ENCODE results near the gene CAMK1D. TPM values are rescaled to one million over a fixed set of nuclear protein-coding genes. Genes with fewer than 3 reads are reported as not detected.
A peak's percentile ranks its signal among the peaks of the same experiment; 100 is the strongest.

Gene CAMK1D
- polyA plus RNA-seq, 10 donors: 3.3 to 8.2 (median 5.1) TPM

GRCh38 chr10:12592967-12593366 is 243.6 kb downstream of the CAMK1D start:
- DNase-seq: no peak

- DNase-seq: no peak
Measured at GRCh38 chr10:12594448-12594944, 245.1 kb downstream of the CAMK1D start.

GRCh38 chr10:12595936-12596576 is 246.7 kb downstream of the CAMK1D start:
- DNase-seq: no peak

DNA sequence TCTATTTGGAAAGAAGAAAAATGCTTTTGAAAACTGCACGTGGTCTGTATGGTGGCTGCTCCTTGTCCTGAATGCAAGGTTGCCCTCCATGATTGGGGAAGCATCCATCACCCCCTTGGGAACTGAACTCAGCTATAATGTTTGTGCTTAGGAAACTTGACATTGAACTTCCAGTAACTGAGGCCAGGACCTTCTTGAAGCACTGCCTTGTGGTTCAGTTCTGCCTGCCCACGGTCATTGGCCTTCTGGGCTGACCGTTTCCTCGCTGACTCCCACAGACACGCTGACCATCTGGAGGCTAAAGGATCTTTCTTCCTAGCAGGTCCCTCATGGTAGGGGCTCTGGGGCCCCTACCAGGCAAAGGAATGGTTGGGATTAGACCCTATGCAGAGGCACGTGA is 247.8 kb downstream of the CAMK1D start:
- no peak for DNase-seq

DNA sequence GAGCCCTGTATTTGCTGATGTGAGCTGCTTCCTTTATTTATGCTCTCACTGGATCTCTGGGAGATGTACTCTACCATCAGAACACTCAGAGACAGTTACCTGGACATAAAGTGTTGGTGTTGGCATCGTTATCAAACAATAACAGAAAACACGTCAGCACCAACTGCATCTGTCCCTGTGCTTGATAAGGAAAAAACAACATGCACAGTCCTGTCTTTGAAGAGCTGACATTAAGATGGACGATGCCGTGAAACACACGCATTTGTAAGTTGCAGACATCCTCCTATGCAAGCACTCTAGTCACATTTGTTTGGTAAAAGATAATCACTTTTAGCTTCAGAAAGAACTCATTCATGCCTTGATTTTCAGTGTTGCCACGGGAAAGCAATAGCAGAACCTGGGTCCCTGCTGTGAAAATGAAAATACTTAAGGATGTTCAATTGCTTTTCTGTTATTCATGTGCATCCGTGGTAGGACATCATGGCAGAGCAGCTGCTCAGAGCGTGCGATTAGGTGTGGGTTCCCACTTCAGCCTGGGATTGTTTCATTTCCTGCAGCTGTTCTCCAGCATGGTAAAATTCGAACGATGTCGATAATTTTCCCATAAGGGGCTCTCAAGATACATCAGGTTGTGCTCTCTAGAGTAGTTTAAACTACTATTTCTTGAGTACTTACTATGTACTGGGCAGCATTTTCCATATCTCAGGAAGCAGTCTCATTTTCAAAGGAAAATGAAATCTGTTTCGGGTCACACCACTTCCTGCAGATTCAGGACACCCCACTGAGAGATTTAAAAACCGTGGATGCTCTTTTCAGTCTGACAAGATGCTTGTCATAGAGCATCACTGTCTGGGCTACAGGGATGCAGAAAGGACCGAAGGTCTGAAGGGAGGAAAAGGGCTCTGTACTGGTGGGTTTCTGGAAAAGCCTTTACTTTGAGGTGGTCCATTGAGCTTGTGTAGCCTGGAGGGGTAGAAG is 248.7 kb downstream of the CAMK1D start:
- DNase-seq: no peak

DNA sequence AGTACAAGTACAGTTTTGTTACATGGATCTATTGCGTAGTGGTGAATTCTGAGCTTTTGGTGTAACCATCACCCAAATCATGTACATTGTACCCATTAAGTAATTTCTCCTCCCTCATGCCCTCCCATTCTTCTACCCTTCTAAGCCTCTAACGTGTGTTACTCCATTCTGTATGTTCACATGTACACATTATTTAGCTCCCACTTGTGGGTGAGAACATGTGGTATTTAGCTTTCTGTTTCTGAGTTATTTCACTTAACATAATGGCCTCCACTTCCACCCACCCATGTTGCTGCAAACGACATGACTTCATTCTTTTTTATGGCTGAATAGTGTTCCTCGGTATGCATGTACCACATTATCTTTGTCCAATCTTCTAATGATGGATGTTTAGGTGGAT is 251.3 kb downstream of the CAMK1D start:
- DNase-seq: no peak

- no peak for DNase-seq
Measured at GRCh38 chr10:12602521-12602920, 253.2 kb downstream of the CAMK1D start.

DNA sequence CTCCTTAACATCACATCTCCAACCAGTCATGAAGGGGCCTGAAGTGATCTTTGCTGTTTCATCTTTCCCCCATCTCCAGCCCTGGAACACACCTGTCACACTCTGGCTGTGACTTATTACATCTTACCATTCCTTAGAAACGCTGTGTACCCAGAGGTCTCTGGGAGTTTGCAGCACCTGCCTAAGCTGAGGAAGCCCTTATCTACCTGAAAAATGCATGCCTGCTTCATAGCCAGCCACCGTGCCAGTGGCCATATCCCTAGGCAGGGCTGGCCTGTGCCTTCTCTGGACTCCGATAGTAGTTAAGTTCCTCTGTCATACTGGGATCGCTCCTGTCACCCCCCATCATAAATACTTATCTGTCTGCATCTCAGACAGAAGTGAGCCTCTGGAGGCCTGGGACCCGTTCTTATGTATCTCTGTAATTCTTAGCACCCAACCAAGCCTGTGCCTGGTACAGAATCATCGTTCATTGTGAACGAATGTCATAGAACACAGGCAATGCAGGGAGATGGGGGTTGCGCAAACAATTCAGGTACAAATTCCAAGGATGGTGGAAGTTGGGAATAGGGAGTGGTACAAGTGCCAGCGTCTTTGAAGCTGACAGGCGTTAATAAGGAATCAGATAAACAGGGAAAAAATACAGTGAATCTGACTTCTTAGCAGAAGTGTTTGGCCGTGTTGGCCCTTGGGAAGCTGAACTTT is 254.6 kb downstream of the CAMK1D start:
- no peak for DNase-seq

GRCh38 chr10:12605580-12606405 is 256.4 kb downstream of the CAMK1D start:
- peak; percentile 28 to 71 (median 60) for DNase-seq

DNA sequence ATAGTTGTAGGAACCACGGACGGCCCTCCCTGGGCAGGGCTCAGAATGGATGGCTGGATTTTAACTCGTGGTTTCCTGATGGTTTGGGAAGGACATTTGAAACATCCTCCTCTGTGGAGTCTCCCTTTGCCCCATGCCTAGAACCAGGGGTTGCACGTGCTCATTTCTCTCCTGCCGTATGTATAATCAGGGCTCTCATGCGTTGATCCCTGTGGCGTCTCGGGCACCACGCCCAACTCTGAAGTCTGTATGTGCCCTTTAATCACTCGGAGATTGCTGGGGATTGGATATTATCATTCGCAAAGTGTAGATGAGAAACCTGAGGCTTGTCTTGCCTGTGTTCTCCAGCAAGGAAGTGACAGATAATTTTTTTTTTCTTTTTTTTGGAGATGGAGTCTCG is 257.1 kb downstream of the CAMK1D start:
- no peak for DNase-seq

DNA sequence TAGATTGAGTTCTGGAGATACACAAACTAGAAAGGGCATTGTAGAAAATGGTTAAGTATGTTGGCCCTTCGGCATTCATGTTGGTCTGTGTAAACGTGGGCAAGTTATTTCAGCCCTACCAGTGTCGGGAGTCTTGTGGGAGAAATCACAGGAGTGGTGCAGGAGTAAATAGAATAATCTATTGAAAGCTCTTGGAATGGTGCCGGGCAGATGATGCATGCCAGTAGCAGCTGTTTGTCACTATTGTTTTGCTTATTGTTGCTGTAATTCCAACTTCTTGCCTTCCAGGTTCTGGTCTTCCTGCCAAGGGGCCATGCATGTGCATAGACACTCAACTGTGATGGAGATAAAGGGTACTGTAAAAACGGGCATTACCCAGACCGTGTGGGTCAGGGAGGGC is 259.4 kb downstream of the CAMK1D start:
- DNase-seq: no peak

DNA sequence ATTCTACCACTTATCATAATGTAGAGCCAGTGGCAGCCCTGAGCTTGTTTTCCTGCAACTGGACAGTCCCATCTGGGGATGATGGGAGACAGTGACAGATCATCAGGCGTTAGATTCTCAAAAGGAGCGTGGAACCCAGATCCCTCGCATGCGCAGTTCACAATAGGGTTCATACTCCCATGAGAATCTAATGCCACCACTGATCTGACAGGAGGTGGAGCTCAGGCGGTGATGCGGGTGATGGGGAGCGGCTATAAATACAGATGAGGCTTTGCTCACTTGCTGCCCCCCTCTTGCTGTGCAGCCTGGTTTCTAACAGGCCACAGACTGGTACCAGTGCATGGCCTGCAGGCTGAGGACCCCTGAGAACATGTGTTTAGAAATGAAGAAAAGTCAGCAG is 260.1 kb downstream of the CAMK1D start:
- no peak for DNase-seq

DNA sequence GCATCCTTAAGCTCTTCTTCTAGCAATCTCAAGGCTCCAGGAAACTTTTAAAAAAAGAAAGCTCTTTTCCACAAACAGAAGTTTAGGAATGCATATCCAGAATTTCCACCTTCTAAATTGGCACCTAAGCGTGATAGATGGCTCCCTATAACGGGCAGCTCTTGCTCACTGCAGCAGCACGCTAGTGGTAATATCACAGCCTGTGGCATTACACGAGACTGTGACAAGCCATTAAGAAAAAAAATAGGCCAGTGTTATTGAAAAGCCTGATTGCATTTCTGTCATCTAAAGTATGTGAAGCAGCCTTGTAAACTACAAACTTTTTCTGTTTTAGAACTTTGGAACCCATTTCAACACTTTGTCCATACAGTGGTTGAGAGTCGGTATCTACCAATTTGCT is 263.8 kb downstream of the CAMK1D start:
- no peak for DNase-seq

DNA sequence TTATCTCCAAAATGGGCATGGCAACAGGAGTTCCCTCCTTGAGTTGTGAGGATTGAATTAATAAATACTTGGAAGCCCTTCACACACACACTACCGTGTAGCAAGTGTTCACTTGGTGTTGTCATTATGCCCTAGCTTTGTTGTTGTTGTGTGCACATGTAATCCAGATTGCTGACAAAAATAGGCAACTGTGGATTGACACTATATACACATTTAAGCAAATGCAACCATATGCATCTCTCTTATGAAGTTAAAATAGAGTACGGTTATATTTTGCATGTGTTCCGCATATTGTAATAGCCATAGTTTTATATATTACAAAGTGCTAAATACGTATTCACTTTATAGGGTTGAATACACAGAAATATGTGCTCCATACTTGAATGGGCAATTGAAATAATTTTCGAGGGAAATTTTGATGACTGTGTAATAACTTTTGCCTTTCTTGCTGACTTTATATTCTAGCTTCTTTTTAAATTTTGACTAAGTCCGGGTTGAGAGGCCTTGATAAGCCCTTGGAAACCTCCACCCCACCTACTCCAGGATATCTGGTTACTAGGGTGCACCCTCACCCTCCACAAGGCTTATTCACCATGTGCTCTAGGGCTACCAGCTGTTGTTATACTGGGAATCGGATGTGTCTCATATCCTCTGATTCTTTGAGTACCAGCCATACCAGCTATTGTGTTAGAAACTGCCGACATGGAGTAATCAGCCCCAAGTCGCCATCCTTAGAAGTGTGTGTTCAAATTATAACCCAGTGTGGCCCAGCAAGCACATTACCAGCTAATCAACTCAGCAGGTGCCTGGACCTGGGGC is 265.0 kb downstream of the CAMK1D start:
- no peak for DNase-seq

GRCh38 chr10:12615296-12616220 is 266.2 kb downstream of the CAMK1D start:
- no peak for DNase-seq

DNA sequence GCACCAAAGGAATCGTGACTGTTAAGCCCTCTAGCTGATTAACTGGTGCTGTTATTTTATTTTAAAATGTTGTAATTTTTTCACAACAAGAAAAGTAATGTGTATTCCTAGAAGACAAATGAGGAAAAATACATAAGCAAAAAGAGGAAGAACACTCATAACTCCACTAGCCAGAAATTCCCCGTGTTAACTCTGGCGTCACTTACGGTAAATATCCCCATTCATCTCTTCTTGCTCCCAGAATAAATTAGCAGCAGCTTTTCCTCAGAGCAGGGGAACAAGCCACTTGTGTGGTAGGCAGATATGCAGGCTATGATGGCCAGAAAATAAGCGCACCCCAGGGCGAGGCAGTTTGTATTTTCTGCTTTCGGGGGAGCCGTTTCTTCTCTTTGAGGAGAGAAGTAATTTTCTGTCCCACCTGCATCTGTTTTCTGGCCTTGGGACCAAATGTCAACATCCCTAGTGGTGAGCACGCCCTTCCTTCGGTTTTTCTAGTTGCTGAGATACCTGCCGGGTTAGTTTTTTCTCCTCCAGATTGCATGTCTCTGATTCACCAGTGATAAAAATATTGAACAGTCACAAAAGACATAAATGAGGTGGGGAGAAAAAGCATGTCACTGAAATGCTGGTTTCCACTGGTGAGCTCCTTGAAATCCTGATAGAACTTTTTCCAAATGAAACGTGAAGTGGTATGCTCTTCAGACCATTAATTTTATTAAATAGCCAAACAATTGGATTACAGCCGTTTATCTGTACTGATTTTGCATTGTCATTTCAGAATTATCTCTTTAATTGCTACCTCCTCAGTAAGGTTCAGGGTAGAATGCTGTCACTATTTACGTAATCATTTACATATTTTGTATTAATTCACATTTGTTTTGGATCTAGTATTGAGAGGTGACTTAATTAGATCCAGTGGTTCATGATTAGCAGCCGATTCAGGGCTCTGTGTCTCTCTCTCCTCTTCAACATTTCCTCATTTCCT is 268.1 kb downstream of the CAMK1D start:
- DNase-seq: no peak

DNA sequence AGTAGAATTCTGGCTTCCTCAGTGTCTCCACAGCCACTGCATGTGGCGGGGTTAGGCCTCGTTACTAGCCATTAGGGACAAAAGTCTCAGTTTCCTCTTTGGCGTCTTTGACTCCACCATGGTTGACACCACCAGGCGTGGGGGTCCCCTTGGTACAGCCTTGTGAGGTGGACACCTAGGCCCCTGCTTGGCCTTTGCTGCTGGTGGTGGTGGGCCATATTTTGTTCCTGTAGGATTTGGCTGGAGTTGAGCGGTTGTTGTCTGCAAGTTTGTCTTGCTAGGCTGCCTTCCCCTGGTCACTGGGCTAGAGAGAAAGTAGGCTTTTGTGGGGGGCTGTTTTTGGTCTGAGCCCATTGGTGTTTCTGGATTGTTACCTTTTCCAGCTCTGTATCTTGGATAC is 272.7 kb downstream of the CAMK1D start:
- DNase-seq: no peak

DNA sequence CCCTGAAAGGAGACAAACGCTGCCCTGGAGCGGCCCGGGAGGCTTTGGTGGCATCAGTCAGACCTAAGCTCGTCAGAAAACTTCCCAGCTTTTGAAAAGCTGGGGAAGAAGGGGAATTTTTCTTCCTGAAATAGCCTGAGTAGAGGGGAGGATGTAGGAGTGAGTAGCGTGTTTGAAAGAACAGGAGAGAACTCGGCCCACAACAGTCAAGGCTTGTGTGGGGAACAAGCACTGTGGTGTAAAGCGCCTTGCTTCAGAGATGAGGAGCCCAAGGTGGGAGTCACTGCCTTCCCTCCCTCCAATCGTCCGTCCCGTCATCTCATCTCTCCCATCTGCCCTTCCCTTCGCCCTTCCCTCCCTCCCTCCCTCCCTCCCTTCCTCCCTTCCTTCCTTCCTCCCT is 273.3 kb downstream of the CAMK1D start:
- DNase-seq: no peak

All from muscle of back (tissue), 11 donors.